GM21737 (cell line): ENCODE results near the gene CRACDL.

Experiments used
- ATAC-seq: cut with Tn5 transposase; IDR thresholded peaks from one replicate; pipeline ENCODE4 v1.9.1; 2021; ENCODE audit warnings: mild to moderate bottlenecking, moderate library complexity; ENCODE audit not compliant: unreplicated experiment

The CRACDL gene

GRCh38 chr2:98866033-98866432, 70.0 kb downstream of the CRACDL start:
- ATAC-seq, result no peak

- ATAC-seq, result no peak
These were observed 74.4 kb downstream of the CRACDL start for GRCh38 chr2:98861601-98862000.

- no peak for ATAC-seq
These were observed 76.7 kb downstream of the CRACDL start for GRCh38 chr2:98859323-98859722.

- no peak for ATAC-seq
These were observed 79.0 kb downstream of the CRACDL start for GRCh38 chr2:98857001-98857400.

- no peak for ATAC-seq
These were observed 81.3 kb downstream of the CRACDL start for GRCh38 chr2:98854682-98855081.

- ATAC-seq, result no peak
These were observed 83.1 kb downstream of the CRACDL start for GRCh38 chr2:98852932-98853331.

GRCh38 chr2:98850074-98850473, 86.0 kb downstream of the CRACDL start:
- ATAC-seq, result no peak

GRCh38 chr2:98849113-98849512, 86.9 kb downstream of the CRACDL start:
- no peak for ATAC-seq

GRCh38 chr2:98847853-98848252, 88.2 kb downstream of the CRACDL start:
- no peak for ATAC-seq

- no peak for ATAC-seq
These were observed 90.0 kb downstream of the CRACDL start for GRCh38 chr2:98846041-98846440.

- no peak for ATAC-seq
These were observed 93.9 kb downstream of the CRACDL start for GRCh38 chr2:98842136-98842535.

GRCh38 chr2:98839292-98839691, 96.7 kb downstream of the CRACDL start:
- ATAC-seq, result no peak

- ATAC-seq, result no peak
These were observed 100.1 kb downstream of the CRACDL start for GRCh38 chr2:98835831-98836385.

- ATAC-seq, result no peak
These were observed 102.1 kb downstream of the CRACDL start for GRCh38 chr2:98833917-98834263.

- ATAC-seq, result no peak
These were observed 102.7 kb downstream of the CRACDL start for GRCh38 chr2:98833172-98833916.

- ATAC-seq, result no peak
These were observed 103.9 kb downstream of the CRACDL start for GRCh38 chr2:98832172-98832571.

GRCh38 chr2:98830571-98831145, 105.4 kb downstream of the CRACDL start:
- no peak for ATAC-seq

- no peak for ATAC-seq
These were observed 106.3 kb downstream of the CRACDL start for GRCh38 chr2:98829581-98830270.

- no peak for ATAC-seq
These were observed 107.1 kb downstream of the CRACDL start for GRCh38 chr2:98828793-98829371.

GRCh38 chr2:98828369-98828744, 107.7 kb downstream of the CRACDL start:
- ATAC-seq, result no peak

- no peak for ATAC-seq
These were observed 108.2 kb downstream of the CRACDL start for GRCh38 chr2:98827625-98828368.
